ENCODE measurements around the gene LDB2.

The LDB2 gene

DNA sequence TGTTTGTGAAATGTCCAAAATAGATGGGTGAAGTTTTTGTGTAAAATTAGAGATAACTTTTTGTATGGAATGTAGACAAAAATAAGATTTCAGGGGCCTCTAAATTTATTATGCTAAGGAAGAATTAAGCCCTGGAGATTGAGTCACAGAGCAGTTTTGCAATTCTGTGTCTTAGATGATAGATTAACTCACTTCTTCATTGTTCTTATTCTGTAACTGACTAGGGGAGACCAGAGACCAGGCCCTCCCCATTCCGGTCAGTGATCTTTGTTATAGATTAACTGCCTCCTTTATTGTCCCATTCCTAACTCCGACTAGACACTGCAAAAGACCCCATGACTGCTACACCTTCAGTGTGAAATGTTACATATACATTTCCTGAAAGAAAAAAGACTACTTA is 433.8 kb downstream of the LDB2 start:
- no peak for DNase-seq

GRCh38 chr4:16462656-16463055 is 435.8 kb downstream of the LDB2 start:
- DNase-seq = no peak

DNA sequence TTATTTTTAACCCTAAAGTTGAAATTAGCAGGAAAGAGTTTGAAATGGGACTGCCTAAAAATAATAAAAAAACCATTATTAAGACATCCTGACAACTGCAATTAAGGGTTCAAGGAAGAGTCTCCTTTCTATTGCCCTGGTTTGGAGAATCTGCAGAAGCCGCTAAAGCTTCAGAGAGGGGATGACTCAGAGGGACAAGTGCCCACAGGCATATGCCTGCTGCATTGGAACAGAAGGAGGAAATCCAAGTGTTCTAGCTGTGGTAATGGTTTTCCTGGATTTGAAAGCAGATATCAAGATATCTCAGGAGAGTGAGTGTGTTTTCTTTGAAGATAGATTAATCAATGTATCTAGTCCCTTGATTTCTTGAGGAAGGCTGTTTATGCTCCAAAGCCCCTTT is 437.1 kb downstream of the LDB2 start:
- no peak for DNase-seq

DNA sequence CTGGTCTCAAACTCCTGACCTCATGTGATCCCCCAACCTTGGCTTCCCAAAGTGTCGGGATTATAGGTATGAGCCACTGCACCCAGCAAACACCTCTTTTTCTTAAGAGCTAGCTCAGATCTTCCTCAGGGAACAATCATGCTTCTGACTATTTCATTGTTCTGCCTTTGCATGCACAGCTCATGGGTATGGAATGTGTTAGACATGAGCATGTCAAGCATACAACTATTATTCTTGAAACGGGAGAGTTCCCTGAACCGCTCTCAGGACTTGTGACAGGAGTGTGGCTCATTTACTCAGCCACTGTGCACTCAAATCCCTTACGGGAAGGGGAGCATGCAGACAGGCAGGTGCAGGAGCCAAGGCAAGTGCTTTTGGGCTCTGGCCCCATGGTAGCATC is 440.5 kb downstream of the LDB2 start:
- DNase-seq = no peak
